SW480 (cell line): ENCODE measurements around the gene MROH2B.

ENCODE experiments used
- DNase-seq: peaks from one replicate; pipeline ENCODE4 v3.0.0-alpha.2; 2016; ENCODE audit warnings: low spot score

Gene MROH2B

DNA sequence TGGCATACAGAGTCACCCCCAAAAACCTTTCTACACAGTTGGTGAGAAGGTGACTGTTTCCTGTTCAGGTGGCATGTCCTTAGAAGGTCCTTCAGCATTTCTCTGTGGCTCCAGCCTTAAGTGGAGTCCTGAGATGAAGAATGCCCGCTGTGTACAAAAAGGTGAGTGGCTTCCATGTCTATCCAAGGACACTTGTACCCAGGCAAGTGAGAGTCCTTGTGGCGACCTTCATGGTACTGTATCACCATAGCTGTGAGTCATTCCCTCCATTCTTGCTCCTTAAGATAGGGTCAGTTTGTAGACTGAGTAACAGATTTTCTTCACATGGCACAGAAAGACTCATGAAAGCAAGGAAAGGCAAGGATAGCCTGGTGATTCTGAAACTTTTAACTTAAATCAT is 98.7 kb downstream of the MROH2B start:
- DNase-seq = no peak

GRCh38 chr5:40962207-40962955 is 108.8 kb downstream of the MROH2B start:
- DNase-seq = no peak

- DNase-seq = peak; percentile 3
These were observed 111.1 kb downstream of the MROH2B start for GRCh38 chr5:40960037-40960436.

GRCh38 chr5:40958811-40959210 is 112.3 kb downstream of the MROH2B start:
- DNase-seq = peak; percentile 1

GRCh38 chr5:40957048-40957447 is 114.1 kb downstream of the MROH2B start:
- DNase-seq = no peak

DNA sequence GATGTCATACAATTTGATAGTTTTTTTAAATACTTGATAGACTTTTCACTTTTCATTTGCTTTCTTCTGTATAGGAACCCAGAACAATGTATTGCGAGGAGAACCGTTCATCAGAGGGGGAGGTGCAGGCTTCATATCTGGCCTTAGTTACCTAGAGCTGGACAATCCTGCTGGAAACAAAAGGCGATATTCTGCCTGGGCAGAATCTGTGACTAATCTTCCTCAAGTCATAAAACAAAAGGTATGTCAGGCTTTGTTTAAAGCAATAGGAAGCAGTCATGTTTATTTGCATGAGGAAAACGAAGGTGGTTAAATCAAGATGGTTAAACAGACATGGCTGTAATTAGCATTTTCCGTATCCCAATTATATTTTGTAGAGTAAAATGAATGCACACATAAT is 115.8 kb downstream of the MROH2B start:
- DNase-seq = no peak
